Body of pancreas (tissue), 4 donors: ENCODE measurements around the gene SENP3. TPM values are rescaled to one million over a fixed set of nuclear protein-coding genes. Genes with fewer than 3 reads are reported as not detected.

ENCODE experiments used
- ATAC-seq: fragments of 150-250 bp; one replicate; pipeline ENCODE4 v1.9.1; 2016
- DNase-seq, 4 donors: peaks; one replicate each; pipeline ENCODE4 v3.0.0-alpha.2; 2019
- H3K27ac ChIP-seq, 4 donors: fragments of 200-600 bp; sonication (generic); 1 replicate in 3 of 4; 2 replicates in 1 of 4; pipeline versions ENCODE4 v1.5.1 to v1.6.1; 2016 to 2019; ENCODE audit warnings: mild to moderate bottlenecking in 1 of 4, mixed read lengths in 1 of 4, moderate library complexity in 1 of 4
- H3K27me3 ChIP-seq, 2 donors: fragments of 200-600 bp; sonication (generic); one replicate each; pipeline ENCODE4 v1.6.0; 2016; ENCODE audit warnings: mild to moderate bottlenecking in 1 of 2
- H3K36me3 ChIP-seq, 2 donors: fragments of 200-600 bp; sonication (generic); replicated peaks in 1 of 2; 2 replicates each; pipeline ENCODE4 v1.5.1; 2016; ENCODE audit warnings: low read depth in 2 of 2; ENCODE audit not compliant: insufficient read depth in 1 of 2
- H3K4me1 ChIP-seq: fragments of 200-600 bp; sonication (generic); one replicate; pipeline ENCODE4 v1.6.0; 2016
- H3K4me3 ChIP-seq, 2 donors: fragments of 200-600 bp; sonication (generic); 1 replicate in 1 of 2; 2 replicates in 1 of 2; pipeline ENCODE4 v1.5.1; 2016 to 2019
- H3K9me3 ChIP-seq, 3 donors: fragments of 200-600 bp; sonication (generic); 1 replicate in 2 of 3; 2 replicates in 1 of 3; pipeline ENCODE4 v1.5.1; 2016
- CTCF ChIP-seq, 7 experiments: fragments of 450-650 bp in 4 of 7; fragments of 200-600 bp in 3 of 7; sonication (generic) in 3 of 7; IDR thresholded peaks; one replicate each; pipeline ENCODE4 v1.5.1; 2016 to 2019; ENCODE audit warnings: antibody characterized with exemption in 7 of 7
- POLR2A ChIP-seq, 3 donors: fragments of 450-650 bp; IDR thresholded peaks; one replicate each; pipeline ENCODE4 v1.6.1; 2016; ENCODE audit warnings: antibody characterized with exemption in 3 of 3, mild to moderate bottlenecking in 2 of 3
- WGBS, 2 donors: methylation state at CpG; one replicate each; pipeline ENCODE4 v1.1.5; 2017; 5-methylcytosine and 5-hydroxymethylcytosine counted together
- intact Hi-C: fragments of 100-400 bp; cut with DNase I; formaldehyde crosslinking; loops from one replicate; pipeline ENCODE4 v1.15.1; 2023
- total RNA-seq, 2 donors: library from RNA; depleted of rRNA; stranded (reverse); fragments of >200 nt; gene quantifications; one replicate each; pipeline ENCODE4 v1.1.0, GENCODE V29; 2016

Gene SENP3
- total RNA-seq, 2 donors from 2014 or later = 25.7 to 28.0 TPM

- no peak for DNase-seq
- WGBS, 2 donors = 70 to 73% methylated on average over 3 of the region's 3 CpGs
- no peaks in the 10 kb centered on the region for H3K36me3 ChIP-seq
- H3K4me1 ChIP-seq = no peaks in the 10 kb centered on the region
- no peak overlapping the region for H3K27ac ChIP-seq
- H3K4me3 ChIP-seq = no peak overlapping the region
- TF ChIP-seq CTCF (IDR thresholded peaks at IDR 0.05) (no peak), POLR2A (IDR thresholded peaks at IDR 0.05) (no peak)
- intact Hi-C loops = no loop called here
- no peaks in the 10 kb centered on the region for H3K27me3 ChIP-seq
- H3K9me3 ChIP-seq = no peaks in the 10 kb centered on the region
- no peak for ATAC-seq
Measured at GRCh38 chr17:7538050-7538449, 23.7 kb upstream of the SENP3 start.

- WGBS, 2 donors = 60 to 66% methylated on average over 8 to 11 of the region's 11 CpGs
- no peak for ATAC-seq
- TF ChIP-seq POLR2A (IDR thresholded peaks at IDR 0.05) (no peak), CTCF (IDR thresholded peaks at IDR 0.05) (no peak)
- H3K4me3 ChIP-seq = no peak overlapping the region
- DNase-seq = no peak
- no peaks in the 10 kb centered on the region for H3K4me1 ChIP-seq
- no peaks in the 10 kb centered on the region for H3K36me3 ChIP-seq
- no peak overlapping the region for H3K27ac ChIP-seq
- H3K27me3 ChIP-seq = no peaks in the 10 kb centered on the region
- intact Hi-C loops = no loop called here
- H3K9me3 ChIP-seq = no peaks in the 10 kb centered on the region
Measured at GRCh38 chr17:7538891-7539545, 22.7 kb upstream of the SENP3 start.

GRCh38 chr17:7541074-7541621, 20.6 kb upstream of the SENP3 start:
- H3K4me3 ChIP-seq = no peak overlapping the region
- TF ChIP-seq POLR2A (IDR thresholded peaks at IDR 0.05) (no peak), CTCF (IDR thresholded peaks at IDR 0.05) (no peak)
- no peak overlapping the region for H3K27ac ChIP-seq
- DNase-seq (no peak), ATAC-seq (no peak)
- intact Hi-C loops = no loop called here
- no peaks in the 10 kb centered on the region for H3K36me3 ChIP-seq
- H3K4me1 ChIP-seq = no peaks in the 10 kb centered on the region
- no peaks in the 10 kb centered on the region for H3K27me3 ChIP-seq
- 74 to 81% methylated on average over 2 to 9 of the region's 9 CpGs for WGBS, 2 donors
- H3K9me3 ChIP-seq = no peaks in the 10 kb centered on the region

GRCh38 chr17:7544911-7545310, 16.8 kb upstream of the SENP3 start:
- Histone ChIP-seq H3K4me3 (no peak overlapping the region), H3K4me1 (peaks cover 13% of the 10 kb centered on the region), H3K9me3 (no peaks in the 10 kb centered on the region), H3K27me3 (no peaks in the 10 kb centered on the region), H3K36me3 (no peaks in the 10 kb centered on the region), H3K27ac (no peak overlapping the region)
- no peak for TF ChIP-seq POLR2A (IDR thresholded peaks at IDR 0.05)
- TF ChIP-seq CTCF (IDR thresholded peaks at IDR 0.05) = no peak
- DNase-seq (no peak), ATAC-seq (no peak)
- 53 to 55% methylated on average over 6 of the region's 6 CpGs for WGBS, 2 donors
- intact Hi-C loops = no loop called here
